GM18499 (cell line): ENCODE data around the gene ZFP3.
"Not testable (repeated sequence)": the region's sequence is repeated elsewhere in the genome, so short reads cannot be mapped to it uniquely, and the experiment has no call there.

ENCODE experiments used
- ATAC-seq: cut with Tn5 transposase; IDR thresholded peaks from one replicate; pipeline ENCODE4 v1.9.1; 2021; ENCODE audit warnings: moderate number of reproducible peaks; ENCODE audit not compliant: insufficient read depth, unreplicated experiment

The ZFP3 gene

DNA sequence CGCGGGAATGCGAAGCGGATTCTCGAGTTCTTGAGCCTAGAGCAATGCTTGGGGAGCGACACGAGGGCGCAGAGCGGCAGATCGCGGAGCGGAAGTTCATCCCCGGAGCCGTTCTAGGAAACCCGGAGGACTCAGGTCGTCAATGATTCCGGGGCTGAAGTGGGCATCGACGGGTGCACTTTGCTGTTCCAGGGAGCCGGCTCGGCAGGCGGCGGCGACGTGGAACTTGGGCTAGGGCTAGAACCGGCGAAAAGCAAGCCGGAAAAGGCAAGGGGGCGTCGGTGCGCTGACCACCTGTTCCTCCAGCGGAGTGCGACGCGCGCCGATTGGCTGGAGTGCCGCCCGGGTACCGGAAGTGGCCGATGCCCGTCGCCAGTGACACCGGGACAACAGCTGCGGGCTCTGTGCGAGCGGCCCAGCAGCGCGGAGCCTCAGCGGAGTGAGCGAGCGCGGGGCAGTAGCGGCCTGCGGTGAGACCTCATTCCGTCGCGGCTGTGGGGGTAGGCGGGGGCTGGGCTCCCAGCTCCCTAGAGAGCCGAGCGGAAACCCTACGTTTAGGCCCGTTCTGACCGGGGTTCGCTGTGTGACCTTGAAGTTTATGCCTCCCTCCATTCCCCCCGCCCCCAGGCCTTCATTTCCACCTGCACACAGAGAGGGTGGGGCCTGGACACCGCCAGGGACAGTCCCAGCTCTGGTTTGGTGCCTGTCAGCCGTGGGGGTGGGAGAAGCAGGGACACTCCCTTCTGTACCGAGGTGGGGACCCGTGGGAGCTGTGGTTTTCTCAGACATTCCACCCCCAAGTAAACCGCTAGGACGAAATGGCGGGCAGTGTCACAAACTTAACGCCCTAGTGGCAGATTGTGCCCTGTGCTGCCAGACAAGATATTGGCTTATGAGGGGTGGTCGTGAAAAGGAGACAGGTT lies at the start of gene ZFP3:
Gene ZFP3, plus strand, starts transcription at position 362 of the 923 bp plus-strand sequence. CDS start 13,038 bp downstream, outside the sequence.
- no peak for ATAC-seq

DNA sequence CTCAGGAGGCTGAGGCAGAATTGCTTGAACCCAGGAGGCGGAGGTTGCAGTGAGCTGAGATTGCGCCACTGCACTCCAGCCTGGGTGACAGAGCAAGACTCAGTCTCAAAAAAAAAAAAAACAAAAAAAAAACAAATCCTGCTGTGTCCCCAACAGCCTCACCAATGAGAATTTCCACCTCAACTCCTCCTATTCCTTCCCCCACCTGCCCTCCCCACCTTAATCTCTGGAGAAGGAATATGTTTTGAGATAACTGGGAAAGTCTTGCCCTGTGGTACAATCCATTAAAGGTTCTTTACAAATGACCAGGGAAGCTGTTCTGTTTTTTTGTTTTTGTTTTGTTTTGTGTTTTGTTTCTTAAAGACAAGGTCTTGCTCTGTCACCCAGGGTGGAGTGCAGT lies 48.1 kb upstream of the ZFP3 start:
- ATAC-seq: not testable (repeated sequence)

DNA sequence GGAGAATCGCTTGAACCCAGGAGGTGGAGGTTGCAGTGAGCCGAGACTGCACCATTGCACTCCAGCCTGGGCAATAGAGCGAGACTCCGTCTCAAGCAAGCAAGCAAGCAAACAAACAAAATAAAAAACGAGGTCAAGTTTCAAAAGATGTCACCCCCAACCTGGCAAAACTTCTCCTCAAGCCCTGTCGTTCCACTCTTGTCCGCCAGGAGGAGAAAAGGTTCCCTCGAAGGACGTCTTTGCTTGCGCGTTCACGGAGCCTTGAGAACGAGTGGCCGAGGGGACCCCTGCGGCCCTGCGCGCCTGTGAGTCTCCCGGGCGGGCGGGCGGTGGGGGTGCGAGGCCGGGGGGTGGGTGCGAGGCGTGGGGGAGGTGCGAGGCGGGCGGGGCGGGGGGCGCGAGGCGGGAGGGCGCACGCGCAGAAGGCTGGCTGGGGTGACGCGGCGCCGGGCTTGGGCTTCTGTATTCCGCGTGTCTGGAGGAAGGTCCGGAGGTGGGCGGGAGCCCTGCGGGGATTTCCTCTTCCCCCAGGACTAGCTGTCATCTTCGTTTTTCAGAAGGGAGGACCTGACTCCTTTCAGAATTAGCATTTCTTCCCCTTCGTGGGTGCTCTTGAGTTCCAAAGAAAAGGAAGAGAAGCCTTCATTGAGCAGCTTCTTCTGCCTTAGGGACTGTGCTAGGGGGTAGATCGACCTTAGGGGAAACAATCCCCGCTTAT lies 46.7 kb upstream of the ZFP3 start:
- ATAC-seq: no peak

DNA sequence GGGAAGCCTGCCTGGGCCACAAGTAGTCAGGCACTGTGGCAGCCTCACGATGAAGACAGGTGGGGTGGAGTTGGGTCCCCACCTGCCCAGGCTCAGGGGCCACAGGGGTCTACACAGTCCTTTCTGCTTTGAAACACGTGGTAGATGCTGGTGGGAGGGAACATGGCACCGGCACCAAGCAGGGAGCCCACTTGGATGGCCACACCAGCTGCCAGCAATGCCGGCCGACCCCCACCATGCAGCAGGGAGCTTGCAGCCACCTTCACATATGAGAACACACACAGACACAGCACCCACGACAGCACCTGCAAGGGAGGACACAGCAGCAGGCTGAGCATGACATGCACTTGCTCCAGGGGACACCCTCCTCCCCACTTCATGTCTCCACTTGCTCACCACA lies 45.4 kb upstream of the ZFP3 start:
- ATAC-seq: no peak

DNA sequence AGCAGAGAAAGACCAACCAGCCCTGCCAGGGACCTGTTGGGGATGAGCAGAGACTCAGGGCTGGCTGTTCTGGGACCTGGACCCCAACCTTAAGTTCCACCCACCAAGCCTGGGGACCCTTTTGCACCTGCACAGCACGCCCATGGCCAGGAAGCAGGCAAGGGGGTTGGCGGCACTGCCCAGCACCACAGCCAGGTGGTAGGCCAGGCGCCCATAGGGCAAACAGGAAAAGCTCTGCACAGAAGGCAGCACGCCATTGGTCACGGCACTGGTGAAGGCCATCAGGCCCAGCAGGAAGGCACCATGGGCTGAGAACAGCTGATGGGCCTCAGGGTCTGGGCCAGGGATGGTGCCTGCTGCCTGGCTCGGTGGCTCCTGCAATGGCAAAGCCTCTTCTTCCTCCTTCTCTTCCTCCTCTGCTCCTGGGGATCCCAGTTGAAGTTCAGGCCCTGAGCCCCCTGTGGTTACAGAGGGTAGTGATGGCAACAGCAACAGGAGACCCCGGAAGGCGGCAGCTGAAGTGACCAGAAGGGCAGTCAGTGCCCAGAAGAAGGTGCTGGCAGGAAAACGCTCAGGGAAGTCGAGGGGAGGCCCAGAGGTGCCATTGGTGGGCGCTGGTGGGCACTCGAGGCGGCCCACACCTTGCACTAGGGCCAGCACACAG lies 44.8 kb upstream of the ZFP3 start:
- no peak for ATAC-seq

DNA sequence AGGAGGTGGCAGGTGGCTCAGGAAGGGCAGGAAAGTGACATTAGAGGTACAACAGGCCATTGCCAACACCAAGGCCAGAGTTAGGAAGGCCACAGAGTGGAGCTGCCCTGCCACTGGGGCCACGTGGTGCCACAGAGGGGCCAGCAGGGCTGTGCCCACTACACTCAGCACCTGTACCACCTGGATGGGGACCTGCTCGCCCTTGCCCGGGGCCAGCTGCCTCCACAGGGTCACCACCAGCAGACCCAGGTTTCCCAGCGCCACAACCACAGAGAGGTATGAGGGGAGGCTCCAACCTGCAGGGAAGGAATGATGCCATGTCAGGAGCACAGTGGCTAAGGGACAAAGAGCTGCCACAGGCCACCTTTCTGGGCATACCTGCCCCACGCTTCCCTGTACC lies 44.2 kb upstream of the ZFP3 start:
- no peak for ATAC-seq

DNA sequence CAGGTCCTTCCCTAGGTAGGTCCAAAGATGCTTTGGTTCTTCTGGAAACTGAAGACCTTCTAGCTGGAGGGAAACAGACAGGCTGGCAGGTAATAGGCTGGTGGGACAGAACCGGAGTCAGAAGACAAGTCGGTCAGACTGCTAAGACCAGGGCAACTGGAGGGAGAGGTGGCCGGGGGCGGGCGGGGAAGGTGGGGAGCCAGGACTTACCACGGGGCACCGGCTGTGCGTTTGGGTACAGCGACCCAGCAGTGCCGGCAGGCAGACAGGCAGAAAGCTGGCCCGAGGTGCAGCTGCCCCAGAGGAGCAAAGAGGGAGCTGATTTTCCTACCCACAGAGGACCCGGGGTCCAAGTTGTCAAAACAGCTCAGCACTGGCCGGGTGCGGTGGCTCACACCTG lies 43.6 kb upstream of the ZFP3 start:
- ATAC-seq: no peak

DNA sequence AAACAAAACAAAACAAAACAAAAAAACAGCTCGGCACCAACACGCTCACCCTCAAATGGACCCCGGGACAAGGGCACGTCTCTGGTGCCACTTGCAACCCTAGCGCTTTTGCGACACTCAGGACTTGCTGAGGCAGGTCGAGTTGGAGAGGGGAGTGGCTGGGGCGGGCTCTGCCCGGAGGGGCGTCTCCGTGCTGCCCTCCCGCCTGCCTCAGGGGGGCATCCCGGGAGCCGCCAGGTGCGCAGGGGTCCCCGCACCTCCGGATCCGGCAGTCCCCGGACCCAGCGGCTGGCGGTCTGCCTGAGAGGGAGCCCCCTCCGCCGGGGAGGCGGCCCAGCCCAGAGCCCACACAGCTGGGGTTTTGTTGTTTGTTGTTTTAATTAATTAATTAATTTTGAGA lies 43.0 kb upstream of the ZFP3 start, which contains the start of gene SLC52A1:
Gene SLC52A1, minus strand, starts transcription at position 112 of the 400 bp plus-strand sequence. CDS start 820 bp downstream, outside the sequence.
- no peak for ATAC-seq

DNA sequence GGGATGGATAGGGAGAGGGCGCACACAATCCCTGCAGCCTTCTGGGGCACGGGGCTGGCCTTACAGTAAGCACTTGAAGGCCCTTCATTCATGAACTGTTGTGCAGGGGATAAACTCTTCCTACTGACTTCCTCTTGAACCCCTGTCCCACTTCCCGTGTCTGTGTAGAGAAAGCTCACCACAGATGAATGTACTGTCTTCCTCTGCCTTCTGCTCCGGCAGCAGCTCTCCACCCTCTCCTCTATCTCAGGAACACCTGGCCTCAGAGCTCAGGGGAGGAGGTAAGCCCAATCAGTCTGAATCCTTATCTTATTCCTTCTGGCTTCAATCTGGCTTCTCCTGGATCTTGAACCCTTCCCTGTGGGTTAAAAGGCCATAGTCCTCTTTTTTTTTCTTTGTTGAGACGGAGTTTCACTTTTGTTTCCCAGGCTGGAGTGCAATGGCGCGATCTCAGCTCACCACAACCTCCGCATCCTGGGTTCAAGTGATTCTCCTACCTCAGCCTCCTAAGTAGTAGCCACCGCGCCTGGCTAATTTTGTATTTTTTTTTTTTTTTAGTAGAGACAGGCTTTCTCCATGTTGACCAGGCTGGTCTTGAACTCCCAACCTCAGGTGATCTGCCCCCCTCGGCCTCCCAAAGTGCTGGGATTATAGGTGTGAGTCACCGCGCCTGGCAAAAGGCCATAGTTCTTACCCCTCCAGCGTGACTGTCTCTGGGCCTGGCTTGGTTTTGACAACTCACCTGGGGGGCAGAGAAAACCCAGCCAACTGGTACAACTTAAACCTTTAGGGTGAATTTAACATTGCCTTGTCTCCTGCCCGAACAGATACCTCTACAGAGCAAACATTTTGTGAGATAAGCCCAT lies 35.9 kb upstream of the ZFP3 start:
- no peak for ATAC-seq

DNA sequence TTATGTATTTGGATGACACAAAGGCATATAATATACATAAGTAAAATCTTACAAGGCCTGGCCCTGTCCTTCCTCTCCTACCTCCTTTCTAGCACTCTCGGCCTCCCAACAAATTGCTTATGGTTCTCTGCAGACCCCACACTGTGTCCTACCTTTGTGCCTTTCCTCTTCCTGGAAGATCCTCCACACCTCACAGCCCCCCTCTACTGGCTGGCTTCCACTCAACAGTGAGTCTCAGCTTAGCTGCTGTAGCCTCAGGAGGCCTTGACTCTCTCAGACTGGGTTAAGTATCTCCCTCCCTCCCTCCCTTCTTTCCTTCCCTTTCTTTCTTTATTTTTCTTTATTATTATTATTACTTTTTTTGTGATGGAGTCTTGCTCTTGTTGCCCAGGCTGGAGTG lies 34.7 kb upstream of the ZFP3 start:
- no peak for ATAC-seq

DNA sequence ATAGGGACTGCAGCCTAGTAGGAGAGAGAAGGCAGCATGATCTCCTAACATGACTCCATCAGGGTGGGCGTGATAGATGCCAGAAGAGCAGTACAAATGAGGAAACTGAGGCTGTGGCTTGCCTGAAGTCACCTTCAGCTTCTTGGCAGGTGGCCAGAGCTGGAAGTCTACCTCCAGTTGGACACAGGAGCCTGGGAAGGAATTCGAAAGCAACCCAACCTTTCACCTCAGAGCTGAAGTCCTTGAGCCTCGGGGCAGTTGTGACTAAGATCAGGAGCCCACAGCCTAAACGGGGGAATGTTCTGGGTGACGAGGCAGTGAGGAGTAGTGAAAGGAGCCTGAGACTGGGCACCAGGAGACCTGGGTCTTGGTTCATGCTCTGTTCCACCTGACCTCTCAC lies 33.6 kb upstream of the ZFP3 start:
- no peak for ATAC-seq

DNA sequence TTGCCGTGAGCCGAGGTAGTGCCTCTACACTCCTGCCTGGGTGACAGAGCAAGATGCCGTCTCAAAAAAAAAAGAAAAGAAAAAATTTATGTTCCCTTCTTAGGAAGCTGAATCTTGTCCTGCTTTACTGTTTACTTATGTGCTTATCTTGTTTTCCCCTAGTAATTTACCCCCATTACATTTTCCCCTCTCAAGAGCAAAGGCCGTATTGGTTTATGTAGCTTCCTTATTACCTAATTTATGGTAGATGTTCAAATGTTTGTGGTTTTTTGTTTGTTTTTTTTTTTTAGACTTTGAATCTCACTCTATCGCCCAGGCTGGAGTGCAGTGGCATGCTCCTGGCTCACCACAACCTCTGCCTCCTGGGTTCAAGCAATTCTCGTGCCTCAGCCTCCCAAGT lies 32.8 kb upstream of the ZFP3 start:
- no peak for ATAC-seq

DNA sequence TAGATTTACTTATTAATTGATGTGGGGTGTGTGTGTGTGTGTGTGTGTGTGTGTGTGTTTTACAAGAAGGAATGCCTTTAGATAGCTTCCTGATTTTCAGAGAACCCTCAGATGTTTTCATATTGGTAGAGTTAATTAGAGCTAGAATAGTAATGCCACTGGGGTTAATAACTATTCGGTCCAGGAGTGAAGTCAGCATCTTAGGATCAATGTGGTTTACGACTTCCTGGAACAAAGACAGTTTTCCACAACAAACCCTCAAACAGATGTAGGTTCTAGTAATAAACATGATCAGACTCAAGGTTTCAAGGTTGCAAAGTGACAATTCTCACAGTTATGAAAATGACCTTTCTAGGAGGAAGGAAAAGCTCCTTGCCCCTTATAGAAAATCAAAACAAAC lies 30.8 kb upstream of the ZFP3 start:
- ATAC-seq: no peak

DNA sequence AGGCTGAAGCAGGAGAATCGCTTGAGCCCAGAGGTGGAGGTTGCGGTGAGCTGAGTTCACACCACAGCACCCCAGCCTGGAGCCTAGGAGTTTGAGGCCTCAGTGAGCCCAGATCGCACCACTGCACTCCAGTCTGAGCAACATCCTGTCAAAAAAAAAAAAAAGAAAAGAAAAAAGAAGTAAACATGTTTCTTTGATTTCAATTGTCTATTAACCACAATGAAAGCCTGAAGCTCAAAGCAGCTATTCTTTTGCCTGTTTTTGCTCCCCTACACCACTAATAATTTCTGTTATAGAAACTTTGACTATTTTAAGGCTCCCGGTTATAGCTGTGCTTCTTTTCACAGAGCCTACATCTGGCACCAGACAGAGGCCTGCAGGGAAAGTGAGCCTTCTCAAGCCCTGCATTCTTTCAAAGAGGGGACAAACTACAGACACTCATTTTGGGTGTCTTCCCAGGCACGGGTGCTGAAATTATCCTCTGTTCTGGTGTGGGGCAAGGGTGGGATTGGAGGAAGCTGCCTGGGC lies 28.9 kb upstream of the ZFP3 start:
- no peak for ATAC-seq

DNA sequence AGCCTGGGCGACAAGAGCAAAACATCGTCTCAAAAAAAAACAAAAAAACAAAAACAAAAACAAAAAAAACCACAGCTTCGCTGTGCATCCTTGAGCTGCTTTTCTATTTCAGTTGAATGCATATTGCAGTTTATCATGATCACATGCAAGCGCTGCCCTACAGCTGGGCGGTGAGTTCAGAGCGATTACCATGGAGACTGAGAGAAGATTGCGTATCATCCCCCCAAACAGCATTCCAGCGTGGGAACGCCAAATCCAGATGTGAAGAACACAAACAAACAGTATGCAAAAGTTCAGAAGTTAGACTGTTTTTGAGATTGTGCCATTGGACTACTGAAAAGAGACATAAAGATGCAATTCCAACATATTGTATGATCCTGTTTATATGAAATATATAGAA lies 28.0 kb upstream of the ZFP3 start:
- ATAC-seq: no peak

DNA sequence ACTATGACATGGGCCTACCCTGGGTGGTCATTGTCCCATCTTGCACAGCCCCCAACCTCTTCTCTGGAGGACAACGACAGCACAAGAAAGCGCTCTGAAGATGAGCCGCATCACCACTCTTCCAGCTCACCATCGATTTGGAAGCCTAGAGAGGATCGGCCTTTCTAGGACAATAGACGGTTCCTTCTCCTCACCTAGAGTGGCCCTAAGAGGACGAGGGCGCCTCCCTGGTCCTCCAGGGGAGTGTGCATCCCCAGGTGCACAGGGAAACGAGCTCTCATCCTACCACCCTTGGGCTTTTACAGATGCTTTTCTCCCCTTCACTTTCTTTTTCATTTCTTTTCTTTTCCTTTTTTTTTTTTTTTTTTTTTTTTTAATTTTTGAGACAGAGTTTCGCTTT lies 22.7 kb upstream of the ZFP3 start:
- no peak for ATAC-seq

DNA sequence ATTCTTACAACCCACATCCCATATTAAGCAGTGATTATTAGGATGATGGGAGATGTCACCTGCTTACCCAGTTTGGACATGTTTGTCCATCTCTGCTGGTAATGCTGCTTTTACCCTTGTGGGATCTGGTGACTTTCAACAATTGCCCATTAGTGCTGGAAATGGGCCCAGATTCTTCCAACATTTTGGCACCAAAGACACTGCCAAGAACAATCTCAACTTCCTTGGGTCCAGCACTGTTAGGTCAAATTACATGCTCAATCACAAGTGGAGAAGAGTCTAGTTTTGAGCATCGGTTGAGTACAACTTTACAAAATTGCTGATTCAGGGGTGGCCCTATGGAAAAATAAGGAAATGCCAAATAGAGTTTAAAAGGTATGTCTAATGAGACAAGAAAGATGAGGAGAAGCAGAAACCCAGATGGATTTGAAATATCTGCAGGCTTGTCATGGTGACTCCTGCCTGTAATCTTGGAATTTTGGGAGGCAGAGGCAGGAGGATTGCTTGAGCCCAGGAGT lies 13.0 kb upstream of the ZFP3 start:
- no peak for ATAC-seq

DNA sequence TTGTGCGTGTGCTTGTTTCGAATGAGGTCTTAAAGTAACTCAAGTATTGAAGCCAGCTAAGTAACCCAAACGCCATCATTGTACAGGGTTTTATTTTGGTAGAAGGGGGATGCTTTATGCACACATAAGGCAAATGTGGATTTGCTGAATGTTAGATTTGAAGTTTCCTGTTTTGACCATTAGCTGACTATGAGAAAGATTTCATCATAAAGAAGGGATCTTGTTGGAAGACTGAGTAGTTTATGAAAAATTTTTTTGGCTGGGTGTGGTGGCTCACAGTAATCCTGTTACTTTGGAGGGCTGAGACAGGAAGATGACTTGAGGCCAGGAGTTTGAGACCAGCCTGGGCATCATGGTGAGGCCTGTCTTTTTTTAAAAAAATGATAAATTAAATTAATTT lies 10.0 kb upstream of the ZFP3 start:
- ATAC-seq: no peak

DNA sequence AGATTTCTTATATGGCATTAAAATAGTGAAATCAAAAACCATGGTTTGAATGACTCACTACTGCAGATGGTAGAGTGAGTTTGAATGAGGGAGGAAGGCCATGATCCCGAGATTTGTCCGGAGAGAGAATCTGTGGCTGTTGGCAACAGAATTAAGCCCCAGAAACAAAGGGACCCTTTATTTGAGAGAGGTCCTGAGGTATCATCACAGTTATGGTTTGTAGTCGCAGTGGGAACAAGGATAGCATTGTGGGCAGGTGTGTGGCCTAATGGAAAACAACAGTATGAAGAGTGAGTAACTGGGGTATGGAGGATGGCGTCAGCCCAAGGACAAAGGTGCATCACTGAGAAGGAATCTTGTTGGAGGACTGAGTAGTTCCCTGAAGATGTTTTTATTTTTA lies 8.5 kb upstream of the ZFP3 start:
- ATAC-seq: no peak

DNA sequence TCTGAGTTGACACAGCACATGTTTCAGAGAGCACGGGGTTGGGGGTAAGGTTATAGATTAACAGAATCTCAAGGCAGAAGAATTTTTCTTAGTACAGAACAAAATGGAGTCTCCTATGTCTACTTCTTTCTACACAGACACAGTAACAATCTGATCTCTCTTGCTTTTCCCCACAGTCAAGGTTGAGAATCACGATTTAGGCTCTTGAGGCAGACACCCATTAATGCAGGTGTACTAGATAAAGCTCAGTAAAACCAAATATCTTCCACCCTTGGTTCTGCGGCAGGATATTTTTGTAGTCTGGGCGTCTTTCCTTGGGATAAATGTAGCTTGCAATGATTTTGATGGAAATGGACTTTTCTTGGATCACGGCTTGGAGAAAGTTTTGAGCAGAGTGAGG lies 2.8 kb upstream of the ZFP3 start:
- not testable (repeated sequence) for ATAC-seq
